GM19043 (cell line): ENCODE data around the gene PROX1.

Experiments
- ATAC-seq: cut with Tn5 transposase; IDR thresholded peaks from one replicate; pipeline ENCODE4 v1.9.1; 2021; ENCODE audit warnings: low read depth; ENCODE audit not compliant: unreplicated experiment

PROX1 gene

DNA sequence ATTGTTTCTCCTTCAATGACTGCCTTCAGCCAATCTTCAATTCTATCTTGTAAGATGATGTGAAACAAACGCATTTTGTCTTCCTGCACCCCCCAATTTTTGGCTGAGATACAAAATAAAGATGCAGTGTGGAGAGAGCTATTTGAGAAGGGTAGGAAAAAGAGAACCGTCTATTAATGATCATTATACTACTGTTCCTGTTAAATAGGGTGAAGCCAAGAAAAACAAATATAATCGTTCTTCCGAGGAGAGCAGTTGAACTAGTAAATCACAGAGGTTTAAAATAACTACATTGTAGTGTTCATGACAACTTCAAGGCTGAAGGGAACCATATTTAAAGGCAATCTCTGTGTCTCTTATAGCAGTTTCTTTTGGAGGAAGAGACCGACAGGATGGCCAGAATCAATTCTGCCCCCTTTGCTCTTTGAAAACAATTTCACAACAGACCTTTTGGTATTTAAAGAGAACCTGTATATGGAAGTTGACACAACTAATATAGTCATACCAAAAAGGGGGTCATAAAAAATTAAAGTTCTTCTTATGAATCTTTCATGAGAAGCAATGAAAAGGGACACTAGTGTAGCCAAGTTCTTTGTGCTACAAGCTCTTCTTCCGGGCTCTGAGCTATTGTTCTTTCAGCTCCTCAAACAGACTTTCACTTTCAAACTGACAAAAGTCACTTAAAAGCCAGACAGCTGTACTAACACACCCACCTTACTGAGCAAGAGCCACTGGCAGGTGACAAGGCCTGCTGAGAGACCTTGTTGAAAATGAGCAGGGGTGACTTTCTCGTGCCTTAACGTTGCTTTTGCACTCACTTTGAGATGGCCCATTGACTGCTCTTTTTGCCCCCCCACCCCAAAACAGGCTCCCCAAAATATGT is 30.9 kb downstream of the PROX1 start:
- ATAC-seq = no peak

DNA sequence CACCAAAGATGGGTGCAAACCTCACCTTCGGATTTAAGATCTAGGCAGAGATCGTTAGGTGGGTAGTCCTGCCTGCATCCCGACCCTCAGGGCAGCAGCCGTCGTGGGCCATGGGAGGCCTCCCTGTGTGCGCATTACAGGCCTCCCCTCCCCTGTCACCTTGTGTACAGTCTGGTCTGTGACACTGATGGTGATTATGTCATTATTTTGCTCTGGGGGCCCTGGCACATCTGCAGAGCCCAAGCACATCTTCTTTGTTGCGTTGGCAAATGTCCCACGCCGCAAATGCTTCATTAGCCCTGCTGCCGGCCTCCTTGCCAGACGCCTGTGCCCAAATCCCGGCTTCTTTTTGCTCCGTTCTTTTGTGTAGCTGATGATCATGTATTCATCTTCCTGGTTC is 31.7 kb downstream of the PROX1 start:
- ATAC-seq = no peak

DNA sequence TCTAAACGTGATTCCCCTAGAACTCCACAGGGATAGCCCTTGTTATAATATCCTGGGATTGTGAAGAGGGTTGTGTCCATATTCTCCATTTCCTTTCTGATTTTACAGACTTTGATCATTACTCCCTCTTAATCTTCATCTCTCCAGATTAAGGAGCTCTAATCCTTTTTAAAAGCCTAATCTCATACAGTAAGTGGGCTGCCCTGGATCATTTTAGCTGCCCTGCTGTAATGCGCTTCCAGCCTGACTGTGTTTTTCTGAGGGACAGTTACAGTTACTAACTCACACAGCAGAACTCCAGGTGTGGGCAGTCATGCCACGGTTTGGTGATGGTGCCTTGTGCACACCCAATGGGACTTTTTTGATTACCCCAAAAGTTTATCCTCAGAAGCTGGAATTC is 33.5 kb downstream of the PROX1 start:
- ATAC-seq = no peak

DNA sequence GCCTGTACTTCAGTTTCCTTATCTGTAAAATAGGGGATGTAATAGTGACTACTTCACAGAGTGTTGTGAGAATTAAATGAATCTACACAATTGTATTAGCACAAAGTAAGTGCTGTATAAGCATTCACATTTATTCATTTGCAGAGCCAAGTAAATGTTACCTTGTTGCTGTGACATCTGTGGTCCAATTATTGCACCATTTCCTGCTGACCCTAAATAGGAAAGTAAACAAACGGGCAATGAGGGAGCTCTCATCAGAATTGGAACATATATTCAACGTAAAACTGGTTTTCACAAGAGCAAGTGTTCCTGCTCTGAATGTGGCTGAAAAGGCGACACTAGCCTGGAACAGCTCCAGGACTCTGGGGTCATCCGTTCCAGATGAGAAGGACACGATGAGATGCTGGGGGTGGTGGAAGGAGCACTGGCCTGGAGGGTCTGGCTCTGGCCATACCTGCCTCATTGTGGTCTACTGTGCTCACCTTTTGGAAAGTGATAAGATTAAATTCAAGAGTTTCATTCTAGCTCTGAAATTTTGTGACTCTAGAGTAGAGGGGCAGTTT is 34.5 kb downstream of the PROX1 start:
- ATAC-seq = no peak

DNA sequence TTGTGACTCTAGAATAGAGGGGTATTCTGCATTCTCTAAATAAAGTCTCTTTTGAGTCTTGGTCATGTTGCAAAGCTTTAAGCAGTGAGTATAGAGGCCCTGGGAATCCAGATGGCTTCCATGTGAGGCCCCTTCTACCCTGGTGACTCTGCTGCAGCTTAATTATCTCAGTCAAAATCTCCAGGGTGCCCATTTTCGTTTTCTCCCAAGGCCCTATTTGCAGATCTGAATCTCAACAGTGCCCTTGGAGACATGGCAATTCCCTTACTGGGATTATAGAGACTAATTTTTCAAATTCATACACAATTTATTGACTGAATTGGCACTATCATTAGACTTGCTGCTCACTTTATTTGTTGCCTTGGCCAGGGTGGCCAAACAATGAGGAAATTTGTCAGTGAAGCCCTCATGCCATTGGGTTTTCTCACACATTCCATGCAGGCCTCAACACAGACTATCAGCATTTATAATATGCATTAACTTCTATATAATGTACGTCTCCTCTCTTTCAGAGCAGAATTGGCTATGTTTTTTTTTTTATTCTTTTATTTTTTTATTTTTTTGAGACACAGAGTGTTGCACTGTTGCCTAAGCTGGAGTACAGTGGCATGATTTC is 35.1 kb downstream of the PROX1 start:
- no peak for ATAC-seq

DNA sequence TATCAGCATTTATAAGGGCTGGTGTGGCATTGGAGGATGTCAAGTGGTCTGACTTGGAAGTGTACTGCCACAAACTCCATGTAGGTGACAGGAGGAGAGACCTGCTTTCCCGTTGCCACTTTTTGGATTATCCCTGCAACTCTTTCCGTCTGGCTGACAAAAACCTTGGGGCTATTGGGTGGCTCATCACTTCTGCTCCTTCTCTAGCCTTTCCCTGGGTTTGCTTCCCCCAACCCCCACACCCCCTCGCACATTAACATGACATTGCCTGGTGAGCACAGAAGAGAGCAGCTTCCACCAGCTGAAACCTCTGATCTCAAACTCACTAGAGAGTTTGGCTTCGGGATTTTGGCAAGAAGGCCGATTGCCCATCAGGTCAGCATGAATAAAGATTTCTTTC is 39.2 kb downstream of the PROX1 start:
- ATAC-seq = no peak

DNA sequence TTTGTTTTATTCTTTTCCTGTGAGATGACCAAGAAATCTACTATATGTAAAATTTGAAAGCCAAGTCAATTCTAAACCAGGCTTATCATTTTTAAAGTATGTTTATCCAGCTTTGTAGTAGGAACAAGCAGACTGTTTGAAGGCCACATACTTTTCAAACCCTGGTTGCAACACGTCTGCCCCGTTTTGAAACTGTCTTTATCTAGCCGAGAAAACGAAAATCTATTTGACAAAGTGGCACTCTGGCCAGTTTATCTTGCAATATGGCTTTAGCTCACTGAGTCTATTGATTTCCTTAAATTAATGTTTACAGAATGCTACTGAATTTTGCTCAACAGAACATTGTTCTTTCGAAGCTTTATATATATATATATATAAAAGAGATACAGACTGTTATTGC is 39.7 kb downstream of the PROX1 start:
- no peak for ATAC-seq

DNA sequence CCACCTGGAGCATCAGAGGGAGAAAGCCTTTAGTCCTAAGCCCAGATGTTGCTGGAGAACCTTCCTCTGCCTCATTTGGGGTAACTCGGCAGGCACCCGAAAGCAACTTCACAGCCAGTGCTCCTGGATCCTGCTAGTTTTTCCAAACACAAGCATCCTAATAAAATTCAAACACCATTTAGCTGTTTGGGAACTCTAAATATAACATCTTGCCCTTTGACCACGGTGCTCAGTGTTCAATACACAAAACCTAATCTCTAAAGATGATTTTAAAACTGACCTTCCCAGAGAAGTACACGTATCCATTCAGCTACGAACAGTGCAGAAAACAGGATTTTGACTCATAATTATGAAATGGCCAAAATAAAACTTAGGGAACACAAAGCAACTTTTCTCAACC is 40.3 kb downstream of the PROX1 start:
- no peak for ATAC-seq

DNA sequence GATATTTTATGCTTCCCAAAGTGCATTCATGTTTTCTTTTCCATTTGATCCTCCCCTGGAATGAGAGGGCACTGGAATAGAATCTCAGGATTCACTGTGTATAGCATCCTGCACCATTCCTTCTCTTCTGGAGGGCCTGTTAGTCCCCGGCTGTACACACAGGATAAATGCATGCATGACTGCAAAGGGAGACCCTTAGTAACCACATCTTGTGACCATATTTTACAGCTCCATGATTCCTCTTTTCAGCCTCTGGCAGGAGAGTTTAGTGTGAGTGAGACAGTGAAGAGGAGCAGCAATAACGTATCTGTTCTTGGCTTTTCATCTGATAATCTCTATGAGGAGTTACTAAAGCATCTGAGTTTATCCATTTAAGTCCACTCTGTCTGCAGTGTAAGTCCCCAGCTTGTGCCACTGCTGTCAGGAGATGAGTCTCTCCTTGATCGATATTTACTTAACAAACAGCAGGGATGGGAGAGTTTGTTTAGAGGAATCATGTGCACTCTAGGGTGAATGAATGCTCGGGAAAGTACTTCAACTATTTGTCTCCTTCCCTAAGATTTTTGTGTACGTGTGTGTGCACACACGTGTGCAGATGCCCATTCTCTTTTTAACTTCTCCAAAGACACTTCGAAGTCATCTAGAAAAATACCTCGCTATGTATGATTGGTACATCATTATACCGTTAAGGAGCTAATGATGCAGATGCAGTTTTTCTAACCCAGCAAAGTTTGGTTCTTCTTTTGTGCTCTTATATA is 41.1 kb downstream of the PROX1 start:
- no peak for ATAC-seq

DNA sequence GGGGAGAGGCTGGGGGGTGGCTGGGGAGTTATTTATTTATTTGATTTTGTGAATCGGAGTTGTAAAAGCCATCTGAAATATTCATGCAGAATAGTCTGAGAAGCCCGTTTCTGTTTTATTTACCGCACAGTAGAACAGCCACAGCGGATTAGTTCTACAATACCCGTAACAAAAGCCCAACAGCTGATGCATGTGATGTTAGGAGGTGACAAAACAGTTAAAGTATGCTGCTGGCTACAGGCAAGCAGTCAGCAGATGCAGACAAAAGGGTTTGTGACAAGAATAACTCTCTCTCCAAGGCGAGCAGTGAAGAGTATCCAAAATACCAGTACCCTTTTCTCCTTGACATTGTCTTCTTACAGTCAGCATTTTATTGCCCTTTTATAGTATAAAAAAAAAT is 42.0 kb downstream of the PROX1 start:
- no peak for ATAC-seq

DNA sequence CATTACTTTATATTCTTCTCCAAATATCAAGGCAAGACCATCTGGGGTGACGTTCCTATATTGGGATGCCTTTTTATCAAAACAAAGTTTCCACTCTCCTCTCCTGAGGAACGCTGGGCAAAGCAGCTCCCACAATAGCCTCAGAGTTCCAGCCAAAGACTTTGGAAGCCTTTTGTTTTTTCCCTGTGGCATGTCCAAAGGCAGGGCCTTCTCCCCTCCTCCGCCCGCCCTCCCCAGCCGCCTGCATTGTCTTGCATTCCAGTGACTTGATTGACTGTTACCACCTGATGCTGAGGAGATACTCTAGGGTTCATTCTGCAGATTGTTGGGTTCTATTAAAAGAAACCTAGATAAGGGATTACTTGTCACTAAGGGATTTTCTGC is 43.5 kb downstream of the PROX1 start:
- ATAC-seq = no peak

DNA sequence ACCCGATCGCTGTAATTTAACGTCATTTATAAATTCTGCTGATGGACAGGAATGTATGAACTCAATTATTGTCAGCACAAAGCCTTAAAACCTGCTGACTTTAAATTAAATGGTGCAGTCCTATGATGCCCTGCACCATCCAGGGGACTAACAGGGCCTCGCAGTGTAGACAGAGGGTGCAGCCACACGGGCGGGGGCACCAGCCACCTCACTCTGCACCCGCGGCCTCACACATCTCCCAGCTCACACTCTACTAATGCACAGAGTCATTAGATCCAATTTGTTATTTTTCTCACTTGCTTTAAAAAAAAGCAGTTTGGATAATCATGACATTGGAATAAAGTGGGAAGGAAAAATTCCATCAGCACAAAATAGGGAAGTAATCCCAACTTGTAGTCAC is 49.7 kb downstream of the PROX1 start:
- no peak for ATAC-seq

DNA sequence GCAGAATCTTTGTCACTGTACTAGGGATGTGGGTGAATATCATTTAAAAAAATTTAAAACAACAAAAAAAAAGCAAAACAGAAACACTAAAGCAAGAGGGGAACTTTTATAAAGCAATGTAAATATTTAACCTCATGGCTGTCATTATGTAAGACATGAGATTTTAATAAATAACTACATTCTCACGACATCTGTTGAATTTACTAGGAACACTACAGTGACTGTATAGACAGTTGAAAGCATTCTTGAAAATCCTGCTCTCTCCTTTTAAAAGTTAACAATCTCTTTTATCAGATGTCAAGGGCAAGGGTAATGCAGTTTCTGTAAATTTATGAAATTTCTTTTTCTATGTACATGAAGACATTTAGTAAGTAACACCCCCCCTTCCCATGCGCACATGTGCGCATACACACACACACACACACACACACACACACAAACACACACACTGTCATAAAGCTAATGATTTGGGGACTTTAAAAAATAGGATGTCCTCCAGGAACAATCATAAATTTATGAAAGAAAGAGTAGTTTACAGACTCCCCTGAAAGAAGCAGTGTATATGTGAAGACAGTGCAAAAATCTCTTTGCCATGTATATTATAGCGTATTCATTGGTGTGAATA is 51.7 kb downstream of the PROX1 start:
- ATAC-seq = no peak

DNA sequence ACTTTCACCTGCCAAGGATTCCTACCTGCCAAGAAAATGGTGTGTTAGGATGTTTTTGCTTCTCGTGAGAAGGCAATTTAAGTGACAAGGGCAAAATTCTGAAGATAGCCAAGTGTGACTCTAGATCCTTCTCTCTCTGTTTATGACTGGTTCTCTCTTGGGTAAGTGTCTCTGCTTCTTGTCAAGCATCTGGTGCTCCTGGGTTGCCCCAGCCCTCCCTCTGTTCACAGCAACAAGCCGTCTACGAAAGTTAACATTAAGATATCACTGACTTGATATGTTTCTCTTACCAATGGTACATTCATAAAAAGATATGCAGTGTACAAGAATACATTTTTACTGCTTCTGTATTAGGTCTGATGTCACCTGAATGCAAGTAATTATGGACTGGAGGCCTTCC is 55.4 kb downstream of the PROX1 start:
- ATAC-seq = no peak

DNA sequence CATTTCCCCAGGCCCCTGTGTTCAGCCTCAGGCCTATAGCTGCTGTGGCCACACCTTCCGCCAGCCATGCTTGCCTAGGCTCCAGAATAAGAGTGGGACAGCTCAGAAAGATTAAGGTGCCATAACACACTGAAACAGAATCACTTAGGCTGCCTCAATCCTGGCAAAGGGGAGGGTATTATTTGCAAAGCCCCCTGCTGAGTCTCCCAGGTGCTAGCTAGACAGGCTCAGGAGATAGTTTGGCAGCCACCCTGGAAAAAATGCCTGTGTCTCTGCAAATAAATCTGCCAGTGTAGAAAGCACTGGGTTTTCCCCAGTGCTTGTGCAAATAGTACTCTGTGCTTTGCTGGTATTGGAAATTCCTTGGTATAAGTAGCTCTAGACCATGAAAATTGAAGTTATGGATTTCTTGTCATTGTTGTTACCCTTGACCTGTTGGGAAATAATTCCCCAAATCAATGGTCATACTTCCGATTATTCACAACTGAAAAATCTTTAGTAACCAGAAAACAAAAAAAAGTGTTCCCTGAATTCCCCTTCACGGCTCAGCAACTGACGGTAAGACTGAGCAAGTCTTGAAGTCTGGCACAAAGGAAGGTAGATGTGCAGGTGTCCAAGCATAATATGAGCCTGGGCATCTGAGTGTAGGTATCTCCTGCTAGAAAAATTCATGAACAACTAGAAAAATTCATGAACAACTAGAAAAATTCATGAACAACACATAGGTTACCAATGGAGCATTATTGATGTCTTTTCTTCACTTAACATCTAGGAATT is 56.9 kb downstream of the PROX1 start:
- ATAC-seq = no peak

DNA sequence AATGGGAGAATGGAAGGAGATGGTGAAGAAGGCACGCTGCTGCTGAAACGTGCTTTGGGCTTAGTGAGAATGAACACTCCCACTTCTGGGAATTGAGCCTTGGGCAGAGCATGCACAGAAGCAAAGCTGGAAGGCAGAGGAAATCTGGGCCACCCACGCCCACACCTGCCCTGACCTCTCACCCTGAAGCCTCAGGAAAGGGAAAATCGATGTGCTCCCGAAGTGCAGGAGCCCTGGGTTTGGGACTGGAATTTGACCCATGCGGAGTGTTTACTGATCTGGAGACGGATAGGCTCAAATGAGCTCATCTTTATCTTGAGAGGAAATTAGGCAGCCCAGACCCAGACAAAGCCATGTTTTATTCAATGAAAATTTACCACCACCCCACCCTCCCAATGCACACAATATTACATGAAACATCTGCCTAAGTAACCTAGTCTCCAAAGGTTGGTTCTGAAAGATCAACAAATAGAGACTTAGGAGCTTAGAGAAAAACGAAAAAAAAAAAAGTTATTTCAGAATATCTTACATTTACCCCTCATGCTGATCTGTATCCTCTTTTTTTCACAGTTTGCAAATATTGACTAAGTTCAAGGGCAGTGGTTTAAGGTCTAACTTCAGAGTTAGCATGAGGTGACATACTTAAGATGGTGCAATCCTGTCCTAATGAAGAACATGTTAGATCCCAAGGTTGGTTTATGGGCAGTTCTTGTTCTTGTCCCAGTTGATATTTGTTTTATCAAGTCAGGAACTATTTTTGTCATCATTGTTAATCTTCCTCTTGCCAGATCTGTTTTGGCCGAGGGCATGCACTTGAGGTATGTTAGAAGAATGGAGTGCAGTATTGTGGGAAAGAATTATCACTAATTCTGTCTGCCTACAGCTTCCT is 63.0 kb downstream of the PROX1 start:
- ATAC-seq = no peak

DNA sequence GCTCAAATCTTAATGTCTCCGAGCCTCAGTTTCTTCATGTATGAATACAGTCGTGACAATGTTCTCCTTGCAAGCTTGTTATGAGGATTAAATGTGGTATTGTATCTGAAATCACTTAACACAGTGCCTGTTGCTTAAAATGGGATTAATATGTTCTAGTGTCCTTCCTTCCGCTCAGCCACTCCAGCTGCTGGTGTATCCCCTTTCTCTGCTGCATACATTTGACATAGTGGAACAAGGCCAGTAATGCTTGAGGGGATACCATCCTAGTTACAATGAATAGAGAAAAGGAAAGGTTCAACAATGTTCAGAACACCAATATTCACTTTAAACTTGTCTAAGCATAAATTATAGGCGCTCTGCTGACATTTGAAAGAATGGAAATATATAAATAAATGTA is 64.0 kb downstream of the PROX1 start:
- ATAC-seq = no peak

DNA sequence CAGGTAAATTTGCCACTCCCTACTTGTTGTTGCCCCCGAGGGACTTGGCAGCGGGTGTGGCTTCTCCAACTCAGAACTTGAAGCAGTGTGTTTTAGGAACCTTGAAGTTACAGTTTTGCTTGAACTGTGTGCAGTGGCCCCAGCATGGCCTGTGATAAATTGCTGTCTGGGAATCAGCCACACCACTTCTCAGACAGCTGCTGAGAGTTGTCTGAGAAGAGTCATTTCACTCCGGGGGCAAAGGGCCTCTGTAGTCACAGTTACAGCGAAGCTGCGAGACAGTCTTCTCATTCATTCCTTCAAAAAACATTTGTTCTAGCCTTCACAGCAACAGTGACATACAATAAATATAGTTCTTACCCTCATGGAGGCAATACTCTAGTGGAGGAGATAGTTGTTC is 70.3 kb downstream of the PROX1 start:
- ATAC-seq = no peak

DNA sequence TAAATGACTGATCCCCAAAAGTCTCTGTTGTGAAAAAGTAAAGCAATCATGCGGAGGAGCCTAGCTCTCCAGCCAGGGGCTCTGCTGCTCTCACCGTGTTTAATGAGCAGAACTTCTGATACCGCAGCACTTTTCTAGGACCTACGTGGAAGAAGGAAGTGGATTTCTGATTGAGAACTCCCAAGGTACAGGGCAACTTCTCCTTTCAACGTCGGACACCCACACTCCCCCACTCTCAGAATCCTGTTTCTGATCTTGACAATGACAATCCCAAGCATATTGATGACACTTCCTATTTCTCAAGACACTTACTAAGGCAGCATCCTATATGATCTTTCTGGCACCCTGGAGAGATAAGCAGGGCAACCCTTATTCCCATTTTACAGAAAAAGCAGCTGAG is 78.4 kb downstream of the PROX1 start:
- no peak for ATAC-seq
